HepG2 (cell line): Measurements from ENCODE around the gene ATP8A2. TPM values are rescaled to one million over a fixed set of nuclear protein-coding genes. Genes with fewer than 3 reads are reported as not detected.

Source experiments
- ATAC-seq: fragments of 200-7000 bp; cut with Tn5 transposase; 3 replicates; pipeline ENCODE4 v1.9.1; 2020; ENCODE audit warnings: mild to moderate bottlenecking, moderate library complexity
- BruUV-seq: library from RNA; stranded (reverse); fragments of 400-500 nt; replicated peaks from 2 replicates; lab custom pipeline; 2021; lab: Mats Ljungman, UMichigan
- CTCF ChIA-PET: fragments of 300-600 bp; formaldehyde crosslinking; extraction: SDS; loops from one replicate; lab custom pipeline; 2021; ENCODE audit warnings: low total read pairs, inconsistent platforms, low intra/inter-chr PET ratio; lab: Yijun Ruan, JAX
- POLR2A ChIA-PET: fragments of 350-600 bp; sonication (Branson Sonifier 250); formaldehyde crosslinking; loops from one replicate; lab custom pipeline; 2020; ENCODE audit warnings: antibody characterized with exemption, inconsistent platforms; lab: Yijun Ruan, JAX
- DNase-seq: peaks from one replicate; pipeline ENCODE4 v3.0.0-alpha.2; 2015; ENCODE audit warnings: low spot score
- FAIRE-seq: peaks from 3 replicates; lab custom pipeline; 2011; peaks lifted over from hg19 to GRCh38; lab: Jason Lieb, UNC
- H2AFZ ChIP-seq: one replicate; pipeline ENCODE4 v1.6.1; 2011; ENCODE audit warnings: low read length, inconsistent platforms
- H3K27ac ChIP-seq: fragments of 300-600 bp; 3 replicates; pipeline ENCODE4 v1.8.0; 2011; ENCODE audit warnings: mixed run types, mild to moderate bottlenecking, mixed read lengths, low read length, inconsistent platforms; ENCODE audit not compliant: insufficient read depth; ENCODE audit errors: extremely low read length
- H3K27me3 ChIP-seq, 2 experiments: fragments of 200-600 bp in 1 of 2; 2 replicates in 1 of 2; 3 replicates in 1 of 2; pipeline versions ENCODE4 v1.6.0 to v1.8.0; 2011; ENCODE audit warnings: low read length in 2 of 2, mild to moderate bottlenecking in 2 of 2, moderate library complexity in 2 of 2, inconsistent platforms in 1 of 2; ENCODE audit not compliant: insufficient read depth in 2 of 2, control insufficient read depth in 1 of 2
- H3K36me3 ChIP-seq, 2 experiments: fragments of 200-600 bp in 1 of 2; replicated peaks in 1 of 2; 2 replicates in 1 of 2; 3 replicates in 1 of 2; pipeline versions ENCODE4 v1.5.1 to v1.8.0; 2011; ENCODE audit warnings: low read length in 2 of 2, inconsistent platforms in 1 of 2; ENCODE audit not compliant: insufficient read depth in 2 of 2, control insufficient read depth in 1 of 2
- H3K4me1 ChIP-seq: 2 replicates; pipeline ENCODE4 v1.5.1; 2012; ENCODE audit warnings: low read length, inconsistent platforms; ENCODE audit not compliant: insufficient read depth
- H3K4me2 ChIP-seq: 2 replicates; pipeline ENCODE4 v1.6.0; 2011; ENCODE audit warnings: low read depth, low read length, inconsistent platforms
- H3K4me3 ChIP-seq, 3 experiments: fragments of 200-600 bp in 1 of 3; sonication (generic), shearing (Covaris generic) in 1 of 3; replicated peaks in 1 of 3; 2 replicates each; pipeline ENCODE4 v1.5.1; 2011 to 2016; ENCODE audit warnings: low read length in 3 of 3, inconsistent platforms in 2 of 3, low read depth in 2 of 3, mild to moderate bottlenecking in 2 of 3, control low read depth in 1 of 3, mixed read lengths in 1 of 3; ENCODE audit not compliant: insufficient read depth in 1 of 3
- H3K79me2 ChIP-seq: one replicate; pipeline ENCODE4 v1.6.1; 2011; ENCODE audit warnings: low read length, inconsistent platforms; ENCODE audit not compliant: insufficient read depth
- H3K9ac ChIP-seq: 2 replicates; pipeline ENCODE4 v1.6.0; 2011; ENCODE audit warnings: mild to moderate bottlenecking, low read depth, low read length, inconsistent platforms; ENCODE audit not compliant: insufficient read depth
- H3K9me3 ChIP-seq: 2 replicates; pipeline ENCODE4 v1.5.1; 2012; ENCODE audit warnings: mild to moderate bottlenecking, low read length
- H4K20me1 ChIP-seq: 2 replicates; pipeline ENCODE4 v1.6.0; 2011; ENCODE audit warnings: inconsistent platforms, mild to moderate bottlenecking, low read length, moderate library complexity; ENCODE audit not compliant: insufficient read depth
- CBX5 ChIP-seq: sonication (generic); formaldehyde crosslinking; IDR thresholded peaks from 2 replicates; pipeline ENCODE4 v1.4.0; 2020; ENCODE audit warnings: missing genetic modification reagents, borderline replicate concordance
- GTF2F1 ChIP-seq: fragments of 150-350 bp; IDR thresholded peaks from 2 replicates; pipeline ENCODE4 v1.6.1; 2014; ENCODE audit warnings: low read length
- PPARG ChIP-seq: conservative IDR thresholded peaks from 2 replicates; pipeline ENCODE4 v1.6.1; 2016; ENCODE audit warnings: missing biosample characterization, missing genetic modification reagents
- RNF2 ChIP-seq: fragments of 450-650 bp; conservative IDR thresholded peaks from 2 replicates; pipeline ENCODE4 v1.6.1; 2016; ENCODE audit warnings: low read depth
- ZNF264 ChIP-seq: sonication (generic); formaldehyde crosslinking; IDR thresholded peaks from 2 replicates; pipeline ENCODE4 v1.4.0; 2020; ENCODE audit warnings: missing genetic modification reagents
- WGBS: methylation state at CpG from one replicate; pipeline ENCODE4 v1.1.6; 2017; ENCODE audit warnings: low lambda C conversion rate; 5-methylcytosine and 5-hydroxymethylcytosine counted together
- in situ Hi-C: cut with HindIII; loops from 2 replicates; pipeline ENCODE4 v1.10.0; 2017; ENCODE audit warnings: low pct_unique_long_range_greater_than_20kb; ENCODE audit not compliant: extremely low pct_ligation_motif_present
- intact Hi-C: fragments of 100-400 bp; cut with micrococcal nuclease; formaldehyde crosslinking; loops from one replicate; pipeline ENCODE4 v1.10.0; 2022; ENCODE audit not compliant: unreplicated experiment
- polyA plus RNA-seq, 8 experiments: library from polyadenylated mRNA; depleted of rRNA in 3 of 8; stranded (reverse) in 7 of 8; unstranded in 1 of 8; fragments of >200 nt; fragmentation: Illumina TruSeq in 4 of 8; extraction: Trizol in 4 of 8; gene quantifications; 2 replicates each; pipeline versions ENCODE4 v1.2.1 to v1.2.3, GENCODE V29; 2011 to 2016; ENCODE audit warnings: low read depth in 4 of 8, missing spikeins in 1 of 8, mixed read lengths in 1 of 8; ENCODE audit not compliant: insufficient read depth in 1 of 8
- total RNA-seq, 5 experiments: library from RNA; depleted of rRNA; stranded (reverse); fragments of >200 nt; fragmentation: Illumina TruSeq; extraction: Trizol; gene quantifications; 2 replicates each; pipeline ENCODE4 v1.2.3, GENCODE V29; 2016; ENCODE audit warnings: low read depth in 1 of 5
- TF ChIP-seq, protein P1 (sequence below): sonication (generic); formaldehyde crosslinking; IDR thresholded peaks from 2 replicates; pipeline ENCODE4 v1.5.1; 2020; ENCODE audit warnings: missing genetic modification reagents, mild to moderate bottlenecking, borderline replicate concordance
- TF ChIP-seq, protein P2 (sequence below): sonication (generic); formaldehyde crosslinking; IDR thresholded peaks from 2 replicates; pipeline ENCODE4 v1.5.0; 2020; ENCODE audit warnings: missing genetic modification reagents, mild to moderate bottlenecking, borderline replicate concordance

The ATP8A2 gene
- total and polyA plus RNA-seq, 2 of the 13 experiments (the other 11 are each of a cell fraction or from before 2014, with no cell fraction given) = 0.09 TPM; not detected in 1

DNA sequence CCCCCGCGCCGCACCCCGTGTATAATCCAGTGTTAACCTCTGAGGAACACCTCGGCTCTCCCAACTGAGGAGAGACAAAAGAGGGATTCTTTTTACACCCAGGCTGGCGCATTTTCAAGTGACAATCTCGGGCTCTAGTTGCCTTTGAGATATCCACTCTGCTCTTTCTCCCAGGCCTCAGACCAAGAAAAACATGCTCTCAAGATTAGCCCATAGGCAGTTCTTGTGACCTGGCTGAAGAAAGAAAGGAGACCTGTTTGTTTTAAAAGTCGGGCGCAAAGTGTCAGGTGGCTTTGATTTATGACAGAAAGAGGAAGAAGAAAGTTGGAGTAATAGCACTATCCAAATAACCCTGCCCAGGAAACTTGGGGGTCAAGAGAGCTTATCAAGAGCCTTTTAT is 652.8 kb downstream of the ATP8A2 start:
- Histone ChIP-seq H4K20me1 (no peaks in the 10 kb centered on the region), H3K4me2 (no peak overlapping the region), H3K27me3 (peaks cover 0 to 15% of the 10 kb centered on the region in 2 experiments; a peak in 4 of 5 replicates)
- CTCF ChIA-PET = no interaction called here
- TF ChIP-seq, protein P1, sequence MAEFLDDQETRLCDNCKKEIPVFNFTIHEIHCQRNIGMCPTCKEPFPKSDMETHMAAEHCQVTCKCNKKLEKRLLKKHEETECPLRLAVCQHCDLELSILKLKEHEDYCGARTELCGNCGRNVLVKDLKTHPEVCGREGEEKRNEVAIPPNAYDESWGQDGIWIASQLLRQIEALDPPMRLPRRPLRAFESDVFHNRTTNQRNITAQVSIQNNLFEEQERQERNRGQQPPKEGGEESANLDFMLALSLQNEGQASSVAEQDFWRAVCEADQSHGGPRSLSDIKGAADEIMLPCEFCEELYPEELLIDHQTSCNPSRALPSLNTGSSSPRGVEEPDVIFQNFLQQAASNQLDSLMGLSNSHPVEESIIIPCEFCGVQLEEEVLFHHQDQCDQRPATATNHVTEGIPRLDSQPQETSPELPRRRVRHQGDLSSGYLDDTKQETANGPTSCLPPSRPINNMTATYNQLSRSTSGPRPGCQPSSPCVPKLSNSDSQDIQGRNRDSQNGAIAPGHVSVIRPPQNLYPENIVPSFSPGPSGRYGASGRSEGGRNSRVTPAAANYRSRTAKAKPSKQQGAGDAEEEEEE (CRISPR knock-in tag) = no peak
- no peak for TF ChIP-seq ZNF264 (CRISPR knock-in tag)
- TF ChIP-seq RNF2 = no peak
- no peak for TF ChIP-seq GTF2F1
- no peak for TF ChIP-seq CBX5 (CRISPR knock-in tag)
- TF ChIP-seq, protein P2, sequence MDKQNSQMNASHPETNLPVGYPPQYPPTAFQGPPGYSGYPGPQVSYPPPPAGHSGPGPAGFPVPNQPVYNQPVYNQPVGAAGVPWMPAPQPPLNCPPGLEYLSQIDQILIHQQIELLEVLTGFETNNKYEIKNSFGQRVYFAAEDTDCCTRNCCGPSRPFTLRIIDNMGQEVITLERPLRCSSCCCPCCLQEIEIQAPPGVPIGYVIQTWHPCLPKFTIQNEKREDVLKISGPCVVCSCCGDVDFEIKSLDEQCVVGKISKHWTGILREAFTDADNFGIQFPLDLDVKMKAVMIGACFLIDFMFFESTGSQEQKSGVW (CRISPR knock-in tag) = no peak
- TF ChIP-seq PPARG (CRISPR knock-in tag) = no peak
- TF ChIP-seq, all 625 proteins: peak for 0
- Histone ChIP-seq H3K4me3 (no peak overlapping the region), H3K4me1 (no peaks in the 10 kb centered on the region), H3K9ac (no peak overlapping the region), H3K9me3 (no peaks in the 10 kb centered on the region), H3K27ac (no peak overlapping the region), H2AFZ (no peak overlapping the region), H3K79me2 (no peaks in the 10 kb centered on the region), H3K36me3 (no peaks in the 10 kb centered on the region)
- in situ Hi-C loops (no loop called here), intact Hi-C loops (no loop called here)
- 56% methylated on average over 9 of the region's 9 CpGs for WGBS
- ATAC-seq (no peak), FAIRE-seq (no peak), DNase-seq (no peak)
- BruUV-seq = no TSS peak
- POLR2A ChIA-PET = no interaction called here
